ENCODE data around the gene ZBTB8OS.
"Not testable (repeated sequence)": the region's sequence is repeated elsewhere in the genome, so short reads cannot be mapped to it uniquely, and the experiment has no call there.

The ZBTB8OS gene

GRCh38 chr1:32647308-32648134, 2.8 kb downstream of the ZBTB8OS start:
- Histone ChIP-seq H3K9me3 (ENCODE audit: low read length) (no peaks in the 10 kb centered on the region), H3K27me3 (ENCODE audit: control insufficient read depth in 1 of 2, insufficient read depth in 2 of 2, low read length in 2 of 2) (no peaks in the 10 kb centered on the region), H3K9ac (ENCODE audit: low read length) (no peak overlapping the region), H3K36me3 (ENCODE audit: insufficient read depth, low read length) (no peaks in the 10 kb centered on the region), H3K4me1 (ENCODE audit: insufficient read depth, low read length) (peaks cover 16% of the 10 kb centered on the region), H3K4me3 (ENCODE audit: low read depth in 1 of 2, low read length in 2 of 2) (no peak overlapping the region), H3K27ac (ENCODE audit: low read depth, low read length) (no peak overlapping the region)

DNA sequence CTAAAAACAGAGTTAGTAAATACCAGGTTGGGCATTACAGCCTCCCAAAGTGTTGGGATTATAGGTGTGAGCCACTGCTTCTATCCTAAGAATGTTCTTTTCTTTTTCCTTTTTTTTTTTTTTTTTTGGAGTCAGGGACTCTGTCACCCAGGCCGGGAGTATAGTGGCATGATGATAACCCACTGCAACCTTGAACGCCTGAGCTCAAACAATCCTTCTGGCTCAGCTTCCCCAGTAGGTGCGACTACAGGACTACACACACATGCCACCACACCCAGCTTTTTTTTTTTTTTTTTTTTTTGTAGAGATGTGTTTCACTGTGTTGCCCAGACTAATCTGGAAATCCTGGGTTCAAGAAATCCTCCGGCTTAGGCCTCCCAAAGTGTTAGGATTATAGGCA, 5.9 kb downstream of the ZBTB8OS start:
- no peaks in the 10 kb centered on the region for H3K36me3 ChIP-seq (ENCODE audit: insufficient read depth, low read length)
- H3K27ac ChIP-seq (ENCODE audit: low read depth, low read length) = no peak overlapping the region
- H3K4me3 ChIP-seq (ENCODE audit: low read depth in 1 of 2, low read length in 2 of 2) = no peak overlapping the region
- H3K27me3 ChIP-seq (ENCODE audit: control insufficient read depth in 1 of 2, insufficient read depth in 2 of 2, low read length in 2 of 2) = no peaks in the 10 kb centered on the region
- no peak overlapping the region for H3K9ac ChIP-seq (ENCODE audit: low read length)
- peaks cover 8% of the 10 kb centered on the region for H3K4me1 ChIP-seq (ENCODE audit: insufficient read depth, low read length)
- H3K9me3 ChIP-seq (ENCODE audit: low read length) = no peaks in the 10 kb centered on the region

- not testable (repeated sequence) for H3K9me3 ChIP-seq (ENCODE audit: low read length); H3K36me3 ChIP-seq (ENCODE audit: insufficient read depth, low read length); H3K27me3 ChIP-seq (ENCODE audit: control insufficient read depth in 1 of 2, insufficient read depth in 2 of 2, low read length in 2 of 2); H3K9ac ChIP-seq (ENCODE audit: low read length); H3K4me3 ChIP-seq (ENCODE audit: low read depth in 1 of 2, low read length in 2 of 2); H3K4me1 ChIP-seq (ENCODE audit: insufficient read depth, low read length); H3K27ac ChIP-seq (ENCODE audit: low read depth, low read length)
These were observed 8.0 kb downstream of the ZBTB8OS start for GRCh38 chr1:32642292-32642827.

DNA sequence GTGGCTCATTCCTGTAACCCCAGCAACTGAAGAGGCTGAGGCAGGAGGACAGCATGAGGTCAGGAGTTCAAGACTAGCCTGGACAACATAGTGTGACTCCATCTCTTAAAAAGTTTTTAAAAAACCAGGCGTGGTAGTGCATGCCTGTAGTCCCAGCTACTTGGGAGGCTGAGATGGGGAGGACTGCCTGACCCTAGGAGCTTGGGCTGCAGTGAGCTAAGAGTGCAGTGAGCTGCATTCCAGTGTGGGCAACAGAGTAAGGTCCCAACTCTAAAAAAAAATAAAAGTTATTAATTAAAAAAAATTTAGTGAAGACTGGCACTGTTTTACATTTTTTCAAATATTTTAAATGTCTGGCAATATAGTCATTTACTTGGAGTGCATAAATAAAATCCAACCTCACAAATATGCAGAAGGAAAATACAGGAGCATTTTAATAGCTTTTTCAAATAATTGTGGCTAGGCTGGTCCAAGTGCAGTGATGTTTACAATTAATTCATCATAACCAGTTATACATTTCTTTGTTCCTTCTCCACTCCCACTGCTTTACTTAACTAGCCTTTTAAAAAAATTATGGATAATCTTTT, 10.8 kb downstream of the ZBTB8OS start:
- no peaks in the 10 kb centered on the region for H3K4me1 ChIP-seq (ENCODE audit: insufficient read depth, low read length)
- no peak overlapping the region for H3K4me3 ChIP-seq (ENCODE audit: low read depth in 1 of 2, low read length in 2 of 2)
- H3K9me3 ChIP-seq (ENCODE audit: low read length) = no peaks in the 10 kb centered on the region
- H3K27ac ChIP-seq (ENCODE audit: low read depth, low read length) = no peak overlapping the region
- no peaks in the 10 kb centered on the region for H3K27me3 ChIP-seq (ENCODE audit: control insufficient read depth in 1 of 2, insufficient read depth in 2 of 2, low read length in 2 of 2)
- H3K36me3 ChIP-seq (ENCODE audit: insufficient read depth, low read length) = no peaks in the 10 kb centered on the region
- H3K9ac ChIP-seq (ENCODE audit: low read length) = no peak overlapping the region

- H3K27me3 ChIP-seq (ENCODE audit: control insufficient read depth in 1 of 2, insufficient read depth in 2 of 2, low read length in 2 of 2) = no peaks in the 10 kb centered on the region
- H3K9ac ChIP-seq (ENCODE audit: low read length) = no peak overlapping the region
- no peak overlapping the region for H3K27ac ChIP-seq (ENCODE audit: low read depth, low read length)
- H3K4me3 ChIP-seq (ENCODE audit: low read depth in 1 of 2, low read length in 2 of 2) = no peak overlapping the region
- no peaks in the 10 kb centered on the region for H3K4me1 ChIP-seq (ENCODE audit: insufficient read depth, low read length)
- peaks cover 15% of the 10 kb centered on the region for H3K36me3 ChIP-seq (ENCODE audit: insufficient read depth, low read length)
- H3K9me3 ChIP-seq (ENCODE audit: low read length) = no peaks in the 10 kb centered on the region
These were observed 13.3 kb downstream of the ZBTB8OS start for GRCh38 chr1:32636914-32637645.

DNA sequence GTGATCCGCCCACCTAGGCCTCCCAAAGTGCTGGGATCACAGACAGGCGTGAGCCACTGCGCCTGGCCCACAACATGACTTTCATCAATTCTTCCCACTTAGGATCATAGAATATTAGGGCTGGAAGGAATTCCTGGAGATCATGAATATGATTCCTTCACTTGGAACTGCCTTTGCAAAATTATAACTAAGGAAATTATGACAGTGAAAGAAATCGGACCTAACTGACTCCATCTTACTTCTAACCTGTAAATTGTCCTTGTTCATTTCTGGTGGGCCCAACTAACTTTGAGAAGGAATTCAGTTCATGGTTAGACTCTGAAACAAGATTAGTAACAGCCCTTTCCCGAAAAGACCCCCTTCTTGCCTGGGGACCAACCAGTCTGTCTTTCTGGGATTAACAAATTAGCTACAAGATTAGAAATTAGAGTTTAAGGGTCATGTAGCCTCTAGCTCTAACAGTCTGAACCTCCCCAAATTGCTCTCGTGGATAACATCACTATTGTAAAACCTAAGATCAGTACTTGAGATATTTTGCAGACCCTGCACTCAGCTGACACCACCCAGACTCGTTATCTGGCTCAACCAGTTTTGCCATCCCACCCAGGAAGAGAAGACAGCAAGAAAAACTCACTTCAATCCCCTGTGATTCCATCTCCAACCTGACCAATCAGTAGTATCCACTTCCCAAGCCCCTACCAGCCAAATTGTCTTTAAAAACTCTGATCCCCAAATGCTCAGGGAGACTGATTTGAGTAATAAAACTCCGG, 14.7 kb downstream of the ZBTB8OS start:
- Histone ChIP-seq H3K9ac (ENCODE audit: low read length) (no peak overlapping the region), H3K36me3 (ENCODE audit: insufficient read depth, low read length) (peaks cover 15% of the 10 kb centered on the region), H3K27me3 (ENCODE audit: control insufficient read depth in 1 of 2, insufficient read depth in 2 of 2, low read length in 2 of 2) (no peaks in the 10 kb centered on the region), H3K4me1 (ENCODE audit: insufficient read depth, low read length) (no peaks in the 10 kb centered on the region), H3K9me3 (ENCODE audit: low read length) (no peaks in the 10 kb centered on the region), H3K27ac (ENCODE audit: low read depth, low read length) (no peak overlapping the region), H3K4me3 (ENCODE audit: low read depth in 1 of 2, low read length in 2 of 2) (no peak overlapping the region)

- Histone ChIP-seq H3K9me3 (ENCODE audit: low read length) (no peaks in the 10 kb centered on the region), H3K36me3 (ENCODE audit: insufficient read depth, low read length) (peaks cover 15% of the 10 kb centered on the region), H3K4me1 (ENCODE audit: insufficient read depth, low read length) (no peaks in the 10 kb centered on the region), H3K9ac (ENCODE audit: low read length) (no peak overlapping the region), H3K27me3 (ENCODE audit: control insufficient read depth in 1 of 2, insufficient read depth in 2 of 2, low read length in 2 of 2) (no peaks in the 10 kb centered on the region), H3K27ac (ENCODE audit: low read depth, low read length) (no peak overlapping the region), H3K4me3 (ENCODE audit: low read depth in 1 of 2, low read length in 2 of 2) (no peak overlapping the region)
These were observed 17.5 kb downstream of the ZBTB8OS start for GRCh38 chr1:32632829-32633228.

- H3K9me3 ChIP-seq (ENCODE audit: low read length); H3K4me1 ChIP-seq (ENCODE audit: insufficient read depth, low read length); H3K27ac ChIP-seq (ENCODE audit: low read depth, low read length); H3K4me3 ChIP-seq (ENCODE audit: low read depth in 1 of 2, low read length in 2 of 2); H3K9ac ChIP-seq (ENCODE audit: low read length); H3K27me3 ChIP-seq (ENCODE audit: control insufficient read depth in 1 of 2, insufficient read depth in 2 of 2, low read length in 2 of 2): not testable (repeated sequence)
- peaks cover 21% of the 10 kb centered on the region for H3K36me3 ChIP-seq (ENCODE audit: insufficient read depth, low read length)
These were observed 20.2 kb downstream of the ZBTB8OS start for GRCh38 chr1:32630173-32630572.

- Histone ChIP-seq H3K9ac (ENCODE audit: low read length) (no peak overlapping the region), H3K27ac (ENCODE audit: low read depth, low read length) (no peak overlapping the region), H3K36me3 (ENCODE audit: insufficient read depth, low read length) (peaks cover 8% of the 10 kb centered on the region), H3K9me3 (ENCODE audit: low read length) (no peaks in the 10 kb centered on the region), H3K4me3 (ENCODE audit: low read depth in 1 of 2, low read length in 2 of 2) (no peak overlapping the region), H3K4me1 (ENCODE audit: insufficient read depth, low read length) (no peaks in the 10 kb centered on the region), H3K27me3 (ENCODE audit: control insufficient read depth in 1 of 2, insufficient read depth in 2 of 2, low read length in 2 of 2) (no peaks in the 10 kb centered on the region)
These were observed 22.7 kb downstream of the ZBTB8OS start for GRCh38 chr1:32627596-32628162.

DNA sequence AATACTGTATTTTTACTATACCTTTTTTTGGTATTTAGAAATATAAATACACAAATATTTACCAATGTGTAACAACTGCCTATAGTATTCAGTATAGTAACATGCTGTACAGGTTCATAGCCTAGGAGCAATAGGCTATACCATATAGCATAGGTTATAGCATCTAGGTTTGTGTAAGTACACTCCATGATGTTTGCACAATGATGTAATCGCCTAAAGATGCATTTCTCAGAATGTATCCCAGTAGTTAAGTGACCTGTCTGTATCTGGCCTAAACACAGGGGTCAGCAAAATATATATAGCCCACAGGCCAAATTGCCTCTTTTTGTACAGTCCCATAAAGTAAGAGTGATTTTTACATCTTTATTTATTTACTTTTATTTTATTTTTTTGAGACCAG, 24.2 kb downstream of the ZBTB8OS start:
- no peak overlapping the region for H3K27ac ChIP-seq (ENCODE audit: low read depth, low read length)
- H3K4me3 ChIP-seq (ENCODE audit: low read depth in 1 of 2, low read length in 2 of 2) = no peak overlapping the region
- no peaks in the 10 kb centered on the region for H3K9me3 ChIP-seq (ENCODE audit: low read length)
- H3K27me3 ChIP-seq (ENCODE audit: control insufficient read depth in 1 of 2, insufficient read depth in 2 of 2, low read length in 2 of 2) = no peaks in the 10 kb centered on the region
- no peaks in the 10 kb centered on the region for H3K4me1 ChIP-seq (ENCODE audit: insufficient read depth, low read length)
- no peak overlapping the region for H3K9ac ChIP-seq (ENCODE audit: low read length)
- peaks cover 6% of the 10 kb centered on the region for H3K36me3 ChIP-seq (ENCODE audit: insufficient read depth, low read length)

GRCh38 chr1:32623775-32624174, 26.6 kb downstream of the ZBTB8OS start:
- Histone ChIP-seq H3K27ac (ENCODE audit: low read depth, low read length) (no peak overlapping the region), H3K9ac (ENCODE audit: low read length) (no peak overlapping the region), H3K4me1 (ENCODE audit: insufficient read depth, low read length) (no peaks in the 10 kb centered on the region), H3K27me3 (ENCODE audit: control insufficient read depth in 1 of 2, insufficient read depth in 2 of 2, low read length in 2 of 2) (no peaks in the 10 kb centered on the region), H3K36me3 (ENCODE audit: insufficient read depth, low read length) (peaks cover 6% of the 10 kb centered on the region), H3K9me3 (ENCODE audit: low read length) (no peaks in the 10 kb centered on the region), H3K4me3 (ENCODE audit: low read depth in 1 of 2, low read length in 2 of 2) (no peak overlapping the region)

Data from muscle layer of colon (tissue), 2 donors.